ENCODE results near the gene APBB2.

GRCh38 chr4:40856277-40856839 is 358.0 kb downstream of the APBB2 start:
- TF ChIP-seq CTCF (IDR thresholded peaks at IDR 0.05) (no peak), POLR2A (IDR thresholded peaks at IDR 0.05) (no peak)
